ENCODE measurements around the gene CLIP2.
A peak's percentile ranks its signal among the peaks of the same experiment; 100 is the strongest.

DNA sequence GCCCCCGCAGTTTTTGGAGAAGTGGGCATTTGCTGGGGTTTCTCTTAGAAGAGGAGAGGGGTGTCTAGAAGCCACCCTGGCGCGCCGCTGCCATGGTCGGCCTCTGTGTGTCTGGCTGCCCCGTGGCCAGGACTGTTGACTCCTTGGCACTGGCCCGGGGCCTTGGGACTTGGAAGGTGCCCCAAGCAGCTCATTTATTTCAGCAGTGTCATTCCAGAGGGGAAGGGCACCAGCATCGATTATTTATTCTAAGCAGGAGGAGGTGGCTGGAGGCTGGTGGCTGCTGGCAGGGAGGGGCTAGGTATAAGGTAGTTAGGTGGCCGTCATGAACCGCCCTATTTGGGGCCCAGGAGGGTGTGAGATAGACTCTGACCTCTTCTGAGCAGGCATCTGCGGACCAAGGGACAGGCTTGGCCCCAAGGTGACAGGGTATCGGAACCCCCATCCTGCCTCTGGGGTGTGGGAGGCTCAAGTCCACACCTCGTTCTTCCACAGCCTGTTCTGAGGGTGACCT is 166.1 kb downstream of the CLIP2 start:
- TF ChIP-seq, protein P1, sequence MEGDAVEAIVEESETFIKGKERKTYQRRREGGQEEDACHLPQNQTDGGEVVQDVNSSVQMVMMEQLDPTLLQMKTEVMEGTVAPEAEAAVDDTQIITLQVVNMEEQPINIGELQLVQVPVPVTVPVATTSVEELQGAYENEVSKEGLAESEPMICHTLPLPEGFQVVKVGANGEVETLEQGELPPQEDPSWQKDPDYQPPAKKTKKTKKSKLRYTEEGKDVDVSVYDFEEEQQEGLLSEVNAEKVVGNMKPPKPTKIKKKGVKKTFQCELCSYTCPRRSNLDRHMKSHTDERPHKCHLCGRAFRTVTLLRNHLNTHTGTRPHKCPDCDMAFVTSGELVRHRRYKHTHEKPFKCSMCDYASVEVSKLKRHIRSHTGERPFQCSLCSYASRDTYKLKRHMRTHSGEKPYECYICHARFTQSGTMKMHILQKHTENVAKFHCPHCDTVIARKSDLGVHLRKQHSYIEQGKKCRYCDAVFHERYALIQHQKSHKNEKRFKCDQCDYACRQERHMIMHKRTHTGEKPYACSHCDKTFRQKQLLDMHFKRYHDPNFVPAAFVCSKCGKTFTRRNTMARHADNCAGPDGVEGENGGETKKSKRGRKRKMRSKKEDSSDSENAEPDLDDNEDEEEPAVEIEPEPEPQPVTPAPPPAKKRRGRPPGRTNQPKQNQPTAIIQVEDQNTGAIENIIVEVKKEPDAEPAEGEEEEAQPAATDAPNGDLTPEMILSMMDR (IDR thresholded peaks at IDR 0.05): no peak
- no peak for TF ChIP-seq EP300 (IDR thresholded peaks at IDR 0.05)
- no peak for TF ChIP-seq POLR2A (IDR thresholded peaks at IDR 0.05)
- peak in 1 of 4 donors; percentile 26 for TF ChIP-seq POLR2AphosphoS5 (IDR thresholded peaks at IDR 0.05)

Measured in sigmoid colon (tissue), 4 donors.